Hepatocyte (in vitro differentiated cells): Measurements from ENCODE around the gene ATP6V0A1. TPM values are rescaled to one million over a fixed set of nuclear protein-coding genes. Genes with fewer than 3 reads are reported as not detected.

Experiments
- DNase-seq: peaks from one replicate; pipeline ENCODE4 v3.0.0-alpha.2; 2016; ENCODE audit warnings: low spot score
- H2AFZ ChIP-seq: fragments of 200-600 bp; sonication (generic); 2 replicates; pipeline ENCODE4 v1.6.0; 2016; ENCODE audit warnings: antibody characterized with exemption, mild to moderate bottlenecking
- H3K27ac ChIP-seq: fragments of 200-600 bp; sonication (generic); 2 replicates; pipeline ENCODE4 v1.5.1; 2016; ENCODE audit warnings: mild to moderate bottlenecking
- H3K27me3 ChIP-seq: fragments of 200-600 bp; sonication (generic); 2 replicates; pipeline ENCODE4 v1.6.1; 2016
- H3K36me3 ChIP-seq: fragments of 200-600 bp; sonication (generic); replicated peaks from 2 replicates; pipeline ENCODE4 v1.5.1; 2016; ENCODE audit warnings: low read depth; ENCODE audit not compliant: insufficient read depth
- H3K4me1 ChIP-seq: fragments of 200-600 bp; sonication (generic); 2 replicates; pipeline ENCODE4 v1.5.1; 2016; ENCODE audit warnings: mild to moderate bottlenecking, moderate library complexity; ENCODE audit not compliant: insufficient read depth
- H3K4me2 ChIP-seq: fragments of 200-600 bp; sonication (generic); 2 replicates; pipeline ENCODE4 v1.6.0; 2016
- H3K4me3 ChIP-seq: fragments of 200-600 bp; sonication (generic); 2 replicates; pipeline ENCODE4 v1.5.1; 2016; ENCODE audit warnings: mild to moderate bottlenecking
- H3K79me2 ChIP-seq: fragments of 200-600 bp; sonication (generic); 2 replicates; pipeline ENCODE4 v1.6.0; 2017; ENCODE audit warnings: mild to moderate bottlenecking
- H3K9me2 ChIP-seq: fragments of 200-600 bp; sonication (generic); replicated peaks from 2 replicates; pipeline ENCODE4 v1.6.0; 2017; ENCODE audit warnings: mild to moderate bottlenecking; ENCODE audit not compliant: insufficient read depth
- H3K9me3 ChIP-seq: fragments of 200-600 bp; sonication (generic); 2 replicates; pipeline ENCODE4 v1.5.1; 2016; ENCODE audit warnings: low read depth, mild to moderate bottlenecking
- H4K20me1 ChIP-seq: fragments of 200-600 bp; sonication (generic); 2 replicates; pipeline ENCODE4 v1.6.0; 2016; ENCODE audit warnings: mild to moderate bottlenecking; ENCODE audit not compliant: insufficient read depth, poor library complexity, severe bottlenecking
- EZH2 ChIP-seq: fragments of 200-600 bp; sonication (generic); IDR thresholded peaks from 2 replicates; pipeline ENCODE4 v1.6.1; 2016; ENCODE audit warnings: antibody characterized with exemption, mild to moderate bottlenecking, borderline replicate concordance
- EZH2phosphoT487 ChIP-seq: fragments of 200-600 bp; sonication (generic); IDR thresholded peaks from one replicate; pipeline ENCODE4 v1.6.1; 2018; ENCODE audit warnings: antibody characterized with exemption, mild to moderate bottlenecking, low read depth, moderate library complexity; ENCODE audit not compliant: unreplicated experiment, severe bottlenecking
- WGBS: methylation state at CpG from one replicate; pipeline ENCODE4 v1.1.6; 2016; ENCODE audit warnings: low lambda C conversion rate; ENCODE audit errors: missing lambda C conversion rate; 5-methylcytosine and 5-hydroxymethylcytosine counted together
- polyA plus RNA-seq: library from polyadenylated mRNA; unstranded; fragments of >200 nt; fragmentation: Nextera tagmentation; extraction: Ambion mirVana; gene quantifications from 2 replicates; pipeline ENCODE4 v1.2.1, GENCODE V29; 2016
- total RNA-seq: library from RNA; depleted of rRNA; stranded (reverse); fragments of >200 nt; gene quantifications from 2 replicates; pipeline ENCODE4 v1.2.3, GENCODE V29; 2014
- TF ChIP-seq, protein P1 (sequence below): fragments of 200-600 bp; sonication (generic); IDR thresholded peaks from 2 replicates; pipeline ENCODE4 v1.5.1; 2016; ENCODE audit warnings: antibody characterized with exemption, mild to moderate bottlenecking; ENCODE audit not compliant: poor library complexity

The ATP6V0A1 gene
- total and polyA plus RNA-seq, 2 experiments from 2014 or later: 63.4 to 71.4 TPM

DNA sequence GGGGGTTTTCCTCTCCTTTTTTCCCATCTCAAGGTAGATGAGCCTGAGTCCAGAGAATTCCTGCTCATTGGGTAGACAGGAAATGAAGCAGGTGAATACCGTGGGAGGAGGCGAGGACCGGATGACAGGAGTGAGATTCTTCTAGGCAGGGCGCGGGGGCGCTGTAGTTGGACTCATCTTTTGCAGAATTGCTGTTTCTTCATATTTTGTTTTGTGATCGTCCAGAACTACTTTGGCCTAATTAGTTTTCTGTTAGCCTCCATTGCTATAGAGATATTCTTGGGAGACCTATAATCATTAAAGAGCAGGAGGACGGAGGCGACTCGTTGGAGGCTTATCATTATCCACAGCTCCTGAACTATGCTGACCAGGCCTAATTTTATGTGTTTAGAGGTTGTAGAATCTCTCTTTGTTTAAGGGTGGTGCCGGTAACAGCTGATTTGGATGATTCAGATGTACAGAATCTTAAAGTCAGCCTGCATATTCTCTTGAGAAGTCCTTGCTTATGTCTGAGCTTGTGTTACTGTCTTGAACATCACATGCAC is 650 bp downstream of the ATP6V0A1 start:
- Histone ChIP-seq H3K27me3 (no peaks in the 10 kb centered on the region), H3K4me2 (peak overlapping the region; percentile 92), H3K27ac (peak overlapping the region; percentile 97), H3K36me3 (no peaks in the 10 kb centered on the region), H2AFZ (peak overlapping the region; percentile 57), H4K20me1 (peaks cover 8% of the 10 kb centered on the region), H3K79me2 (peaks cover 36% of the 10 kb centered on the region), H3K4me3 (peak overlapping the region; percentile 80), H3K9me2 (no peaks in the 10 kb centered on the region), H3K9me3 (no peaks in the 10 kb centered on the region), H3K4me1 (peaks cover 13% of the 10 kb centered on the region)
- DNase-seq: peak; percentile 81
- 11% methylated on average over 11 of the region's 11 CpGs for WGBS
- no peak for TF ChIP-seq EZH2phosphoT487
- TF ChIP-seq, protein P1, sequence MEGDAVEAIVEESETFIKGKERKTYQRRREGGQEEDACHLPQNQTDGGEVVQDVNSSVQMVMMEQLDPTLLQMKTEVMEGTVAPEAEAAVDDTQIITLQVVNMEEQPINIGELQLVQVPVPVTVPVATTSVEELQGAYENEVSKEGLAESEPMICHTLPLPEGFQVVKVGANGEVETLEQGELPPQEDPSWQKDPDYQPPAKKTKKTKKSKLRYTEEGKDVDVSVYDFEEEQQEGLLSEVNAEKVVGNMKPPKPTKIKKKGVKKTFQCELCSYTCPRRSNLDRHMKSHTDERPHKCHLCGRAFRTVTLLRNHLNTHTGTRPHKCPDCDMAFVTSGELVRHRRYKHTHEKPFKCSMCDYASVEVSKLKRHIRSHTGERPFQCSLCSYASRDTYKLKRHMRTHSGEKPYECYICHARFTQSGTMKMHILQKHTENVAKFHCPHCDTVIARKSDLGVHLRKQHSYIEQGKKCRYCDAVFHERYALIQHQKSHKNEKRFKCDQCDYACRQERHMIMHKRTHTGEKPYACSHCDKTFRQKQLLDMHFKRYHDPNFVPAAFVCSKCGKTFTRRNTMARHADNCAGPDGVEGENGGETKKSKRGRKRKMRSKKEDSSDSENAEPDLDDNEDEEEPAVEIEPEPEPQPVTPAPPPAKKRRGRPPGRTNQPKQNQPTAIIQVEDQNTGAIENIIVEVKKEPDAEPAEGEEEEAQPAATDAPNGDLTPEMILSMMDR: peak; percentile 52
- no peak for TF ChIP-seq EZH2

DNA sequence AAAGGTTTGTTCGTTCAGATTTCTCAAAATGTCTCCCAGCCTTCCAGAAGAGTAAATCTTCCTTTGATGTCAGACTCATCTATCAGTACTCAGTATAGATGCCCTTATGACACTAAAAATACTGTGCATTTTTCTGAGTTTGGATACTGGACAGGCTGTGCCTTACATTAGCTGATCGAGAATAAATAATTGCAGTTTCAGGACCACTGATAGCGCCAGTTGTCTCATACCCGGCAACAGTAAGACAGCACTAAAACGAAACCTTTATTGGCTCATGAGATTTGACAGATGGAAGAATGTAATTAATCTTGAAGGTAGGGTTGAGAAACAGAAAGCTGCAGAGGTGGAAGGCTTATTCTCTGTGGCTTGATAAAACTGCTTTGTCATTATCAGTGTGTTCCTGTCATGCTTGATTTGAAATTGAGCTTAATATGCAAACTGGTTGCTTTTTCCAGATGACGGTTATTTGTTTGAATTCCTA is 1.2 kb downstream of the ATP6V0A1 start:
- DNase-seq: peak; percentile 33
- Histone ChIP-seq H2AFZ (no peak overlapping the region), H3K27me3 (no peaks in the 10 kb centered on the region), H3K4me3 (peak overlapping the region; percentile 80), H3K9me3 (no peaks in the 10 kb centered on the region), H3K4me1 (peaks cover 13% of the 10 kb centered on the region), H4K20me1 (peaks cover 8% of the 10 kb centered on the region), H3K9me2 (no peaks in the 10 kb centered on the region), H3K79me2 (peaks cover 42% of the 10 kb centered on the region), H3K4me2 (peak overlapping the region; percentile 92), H3K27ac (peak overlapping the region; percentile 97), H3K36me3 (no peaks in the 10 kb centered on the region)
- 33% methylated on average over 6 of the region's 6 CpGs for WGBS
- no peak for TF ChIP-seq EZH2phosphoT487
- TF ChIP-seq, protein P1: no peak
- TF ChIP-seq EZH2: no peak

DNA sequence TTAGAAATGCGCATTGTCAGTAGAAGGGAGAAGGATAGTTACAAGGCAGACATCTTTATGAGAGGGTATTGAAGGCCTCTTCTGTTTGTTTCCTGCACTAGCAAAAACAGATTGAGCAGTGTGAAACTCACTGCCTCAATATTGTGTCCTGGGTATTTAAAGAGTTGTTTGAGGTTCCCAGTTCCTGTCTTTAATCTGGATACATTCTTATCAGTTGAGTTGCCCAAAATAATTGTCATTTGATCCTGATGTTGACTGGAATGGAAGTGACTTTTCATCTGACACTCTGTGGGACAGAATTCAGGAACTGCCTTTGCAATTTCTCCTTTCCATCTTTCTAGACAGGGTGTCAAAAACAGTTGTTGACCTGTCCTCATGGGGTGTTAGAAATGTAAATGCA is 1.7 kb downstream of the ATP6V0A1 start:
- H3K79me2 ChIP-seq: peaks cover 47% of the 10 kb centered on the region
- peaks cover 8% of the 10 kb centered on the region for H4K20me1 ChIP-seq
- H3K4me3 ChIP-seq: peak overlapping the region; percentile 80
- DNase-seq: no peak
- no peak overlapping the region for H2AFZ ChIP-seq
- peak overlapping the region; percentile 92 for H3K4me2 ChIP-seq
- H3K9me3 ChIP-seq: no peaks in the 10 kb centered on the region
- peak overlapping the region; percentile 97 for H3K27ac ChIP-seq
- WGBS: 85% methylated on average over 1 of the region's 1 CpG
- no peaks in the 10 kb centered on the region for H3K9me2 ChIP-seq
- no peaks in the 10 kb centered on the region for H3K27me3 ChIP-seq
- H3K4me1 ChIP-seq: peaks cover 13% of the 10 kb centered on the region
- H3K36me3 ChIP-seq: no peaks in the 10 kb centered on the region
- TF ChIP-seq EZH2phosphoT487 (no peak), EZH2 (no peak)
- TF ChIP-seq, protein P1: no peak
